ENCODE data around the gene PEX5L.

The PEX5L gene

GRCh38 chr3:179885950-179886349 lies 150.8 kb downstream of the PEX5L start:
- DNase-seq = no peak

DNA sequence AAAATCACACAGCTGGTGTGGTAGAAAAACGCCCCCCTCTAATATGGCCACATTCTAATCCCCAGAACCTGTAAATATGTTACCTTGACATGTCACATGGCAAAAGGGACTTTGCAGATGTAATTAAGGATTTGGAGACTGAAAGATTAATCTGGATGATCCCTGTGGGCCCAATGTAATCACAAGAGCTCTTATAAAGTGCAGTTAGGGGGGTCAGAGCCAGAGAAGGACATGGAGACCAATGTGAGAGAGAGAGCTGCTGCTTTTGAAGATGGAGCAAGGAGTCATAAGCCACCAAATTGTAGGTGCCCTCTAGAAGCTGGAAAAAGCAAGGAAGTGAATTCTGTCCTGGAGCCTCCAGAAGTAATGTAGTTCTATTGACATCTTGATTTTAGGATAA lies 152.6 kb downstream of the PEX5L start:
- DNase-seq = no peak

- no peak for DNase-seq
Measured at GRCh38 chr3:179882292-179882691, 154.4 kb downstream of the PEX5L start.

DNA sequence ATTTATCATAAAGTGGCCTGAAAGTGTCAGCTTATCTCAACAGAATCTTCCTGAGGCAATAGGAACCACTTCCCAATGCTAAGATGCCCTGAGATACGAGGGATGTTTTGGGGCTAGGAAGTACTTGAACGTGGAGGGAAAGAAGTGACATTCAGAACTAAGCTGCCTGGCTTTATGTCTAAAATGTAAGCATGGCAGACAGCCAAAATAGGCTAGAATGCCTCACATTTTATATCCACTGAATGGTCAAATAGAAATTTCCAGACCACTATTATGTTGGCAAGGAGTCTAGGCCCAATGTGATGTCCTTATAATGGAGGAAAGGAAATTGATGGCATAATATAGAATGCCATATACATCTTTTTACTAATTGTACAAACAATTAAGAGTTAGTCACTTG lies 154.9 kb downstream of the PEX5L start:
- no peak for DNase-seq

DNA sequence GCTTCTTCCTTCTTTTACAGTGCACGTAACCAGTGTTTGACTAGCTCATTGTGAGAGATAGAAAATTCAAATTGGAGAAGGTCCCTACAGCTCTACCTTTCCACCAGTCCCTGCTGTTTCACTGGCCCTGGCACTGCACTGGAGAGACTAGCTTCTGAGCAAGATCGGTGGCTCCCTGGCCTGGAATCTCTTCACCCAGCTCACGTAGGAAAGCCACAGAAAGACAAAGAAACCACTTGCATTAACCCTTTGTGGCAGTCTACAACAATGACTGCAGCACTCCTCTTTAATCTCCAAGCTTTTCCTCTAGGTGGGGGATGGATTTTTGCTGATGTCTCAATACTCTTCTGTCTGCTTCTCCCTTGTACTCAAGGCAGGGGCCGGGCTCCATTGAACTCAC lies 155.9 kb downstream of the PEX5L start:
- DNase-seq = no peak

DNA sequence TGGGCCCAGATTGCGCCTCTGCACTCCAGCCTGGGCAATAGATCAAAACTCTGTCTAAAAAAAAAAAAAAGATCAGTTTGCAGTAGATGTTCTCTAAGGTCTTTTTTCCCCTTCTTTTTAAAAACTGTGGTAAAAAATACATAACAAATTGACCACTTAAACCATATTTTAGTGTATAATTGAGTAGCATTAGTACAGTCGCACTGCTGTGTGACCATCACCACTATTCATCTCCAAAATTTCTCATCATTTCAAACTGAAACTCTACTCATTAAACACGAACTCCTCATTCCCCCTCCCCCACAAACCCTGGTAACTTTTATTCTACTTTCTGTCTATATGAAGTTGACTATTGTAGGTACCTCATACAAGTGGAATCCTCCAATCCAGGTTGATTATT lies 160.3 kb downstream of the PEX5L start:
- DNase-seq = no peak

DNA sequence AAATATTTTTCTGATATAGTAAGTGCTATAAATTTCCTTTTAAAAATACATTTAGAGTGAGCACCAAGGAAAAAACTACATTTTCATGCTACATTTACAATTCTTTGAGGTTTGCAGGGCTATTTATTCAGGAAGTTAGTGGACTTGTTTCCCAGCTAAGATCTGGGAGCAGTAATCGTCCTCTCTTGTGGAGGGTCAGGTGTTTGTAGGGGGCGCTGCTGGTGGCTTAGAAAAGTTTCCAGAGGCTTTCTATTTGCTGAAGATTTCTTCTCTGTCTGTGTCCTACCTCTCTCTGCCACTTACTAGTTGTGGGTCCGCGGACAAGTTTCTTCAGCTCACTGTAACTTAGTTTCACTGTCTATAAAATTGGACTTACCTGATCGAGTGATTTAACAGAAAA lies 163.9 kb downstream of the PEX5L start:
- no peak for DNase-seq

DNA sequence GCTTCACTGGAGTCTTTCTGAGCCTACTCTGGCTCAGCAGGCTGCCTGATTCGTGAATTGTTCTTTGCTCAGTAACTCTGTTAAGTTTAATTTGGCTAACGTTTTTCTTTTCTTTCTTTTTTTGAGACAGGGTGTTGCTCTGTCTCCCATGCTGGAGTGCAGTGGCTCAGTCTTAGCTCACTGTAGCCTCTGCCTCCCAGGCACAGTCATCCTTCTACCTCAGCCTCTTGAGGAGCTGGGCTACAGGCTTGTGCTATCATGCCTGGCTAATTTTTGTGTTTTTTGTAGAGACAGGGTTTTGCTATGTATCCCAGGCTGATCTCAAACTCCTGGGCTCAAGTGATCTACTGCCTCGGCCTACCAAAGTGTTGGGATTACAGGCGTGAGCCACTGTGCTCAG lies 165.0 kb downstream of the PEX5L start:
- DNase-seq = no peak

DNA sequence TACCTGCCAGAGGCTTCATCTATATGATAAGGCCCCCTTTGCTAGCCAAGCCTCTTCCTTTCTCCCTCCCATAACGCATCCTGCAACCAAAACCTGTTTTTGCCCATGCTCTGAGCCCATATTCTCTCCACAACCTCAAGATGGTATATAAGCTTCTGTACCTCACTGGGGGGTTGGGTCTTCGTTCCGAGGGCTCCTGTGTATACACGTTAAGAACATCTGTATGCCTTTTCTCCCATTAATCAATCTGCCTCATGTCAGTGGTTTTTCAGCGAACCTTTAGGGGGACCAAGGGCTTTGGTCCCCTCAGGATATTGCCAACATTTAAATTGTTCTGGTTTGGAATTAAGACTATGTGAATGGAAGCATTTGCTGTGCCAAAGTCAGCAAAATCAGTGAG lies 168.0 kb downstream of the PEX5L start:
- DNase-seq = no peak

DNA sequence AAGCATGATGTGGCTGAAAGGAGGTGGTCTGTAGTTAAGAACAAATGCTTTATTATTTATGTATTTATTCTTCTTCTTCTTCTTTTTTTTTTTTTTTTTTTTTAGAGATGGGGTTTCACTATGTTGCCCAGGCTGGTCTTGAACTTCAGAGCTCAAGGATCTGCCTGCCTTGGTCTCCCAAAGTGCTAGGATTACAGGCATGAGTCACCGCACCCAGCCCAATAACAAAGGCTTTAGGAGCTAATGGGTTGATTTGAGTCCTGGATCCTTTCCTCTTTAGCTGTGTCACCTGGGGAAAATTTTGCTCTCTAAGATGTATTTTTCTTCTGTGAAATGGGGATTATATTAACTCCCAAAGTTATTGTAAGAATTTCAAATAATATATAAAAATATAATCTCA lies 168.8 kb downstream of the PEX5L start:
- DNase-seq = no peak

DNA sequence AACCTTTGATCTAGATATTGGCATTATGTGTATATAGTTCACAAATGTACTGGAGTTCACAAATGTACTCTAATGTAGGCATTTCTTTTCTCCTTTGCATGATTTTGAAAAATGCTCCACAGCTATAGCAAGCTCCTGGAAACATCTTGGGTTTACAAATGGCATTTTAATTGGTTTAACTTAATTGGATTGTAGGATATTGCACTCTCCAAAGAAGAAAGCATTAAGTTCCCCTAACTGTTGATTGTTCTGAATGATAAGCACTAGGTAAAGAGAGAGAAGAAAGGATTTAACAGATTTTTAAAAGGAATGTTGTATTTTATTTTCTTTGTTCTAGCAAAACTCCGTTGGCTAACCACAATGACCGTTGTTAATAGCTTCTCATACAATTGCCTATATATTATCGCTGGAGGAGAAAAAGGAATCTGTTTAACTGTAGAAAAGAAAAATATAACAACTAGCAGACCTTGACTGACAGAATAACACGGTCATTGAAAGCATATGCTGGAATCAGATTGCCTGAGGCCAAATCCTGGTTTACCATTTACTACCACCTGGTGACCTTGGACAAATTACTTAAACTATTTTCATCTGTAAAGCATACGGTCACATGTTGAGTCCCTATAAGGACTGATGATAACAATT lies 170.8 kb downstream of the PEX5L start:
- no peak for DNase-seq

DNA sequence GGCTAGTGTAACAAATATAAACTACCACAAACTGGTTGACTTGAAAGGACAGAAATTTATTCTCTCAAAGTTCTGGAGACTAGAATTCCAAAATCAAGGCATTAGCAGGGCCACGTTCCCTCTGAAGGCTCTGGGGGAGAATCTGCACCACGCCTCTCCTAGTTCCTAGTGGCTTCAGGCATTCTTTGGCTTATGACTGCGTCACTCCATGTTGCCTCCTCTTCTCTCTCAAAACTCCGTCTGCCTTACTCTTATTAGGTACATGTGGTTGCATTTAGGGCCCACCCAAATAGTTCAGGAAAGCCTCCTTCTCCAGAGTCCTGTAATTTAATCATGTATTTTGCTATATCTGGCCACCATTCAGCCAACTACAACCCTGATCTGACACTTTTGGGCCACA lies 174.8 kb downstream of the PEX5L start:
- DNase-seq = no peak

- DNase-seq = no peak
Measured at GRCh38 chr3:179861292-179861691, 175.4 kb downstream of the PEX5L start.

DNA sequence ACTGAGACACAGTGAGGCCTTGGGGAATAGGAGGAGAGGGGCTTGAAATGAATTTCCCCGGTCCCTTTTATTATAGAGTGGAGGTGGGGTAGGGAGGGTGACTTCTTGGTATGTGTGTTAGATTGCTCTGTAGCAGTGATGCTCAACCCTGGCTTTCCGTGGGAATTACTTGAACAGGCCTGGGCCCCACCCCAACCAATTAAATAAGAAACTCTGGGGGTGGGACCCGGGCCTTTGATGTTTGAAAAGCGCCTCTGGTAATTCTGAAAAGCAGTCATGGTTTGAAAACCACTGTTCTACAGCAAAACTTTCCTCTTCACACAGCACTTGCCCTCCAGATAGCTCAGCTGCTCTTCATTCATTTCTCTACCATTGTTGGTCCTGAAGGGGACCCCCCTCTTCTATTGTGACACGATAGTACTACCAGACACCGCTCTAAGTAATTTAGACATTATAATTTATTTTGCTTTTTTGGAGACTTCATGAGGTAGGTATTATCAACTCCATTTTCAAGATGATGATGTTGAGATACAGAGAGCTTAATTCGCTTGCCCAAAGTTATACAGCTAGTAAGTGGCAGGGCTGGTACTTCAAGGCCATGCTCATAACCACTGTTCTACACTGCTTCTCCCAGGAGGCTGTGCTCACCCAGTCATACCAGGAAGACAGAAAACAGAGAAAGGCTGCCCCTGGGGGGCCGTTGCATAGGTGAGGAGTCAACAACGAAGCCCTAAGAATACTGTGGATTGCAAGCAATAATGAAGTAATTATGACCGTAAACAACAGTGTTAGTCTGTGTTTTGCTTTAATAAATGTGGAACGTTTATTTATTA lies 176.2 kb downstream of the PEX5L start:
- DNase-seq = no peak

- no peak for DNase-seq
Measured at GRCh38 chr3:179853176-179853575, 183.6 kb downstream of the PEX5L start.

GRCh38 chr3:179852142-179852905 lies 184.4 kb downstream of the PEX5L start:
- DNase-seq = no peak

- DNase-seq = no peak
Measured at GRCh38 chr3:179848711-179849110, 188.0 kb downstream of the PEX5L start.

GRCh38 chr3:179842061-179842460 lies 194.7 kb downstream of the PEX5L start:
- DNase-seq = no peak

- DNase-seq = no peak
Measured at GRCh38 chr3:179840985-179841384, 195.8 kb downstream of the PEX5L start.

- no peak for DNase-seq
Measured at GRCh38 chr3:179837374-179837773, 199.4 kb downstream of the PEX5L start.

- DNase-seq = no peak
Measured at GRCh38 chr3:179833294-179833693, 203.4 kb downstream of the PEX5L start.

DNA sequence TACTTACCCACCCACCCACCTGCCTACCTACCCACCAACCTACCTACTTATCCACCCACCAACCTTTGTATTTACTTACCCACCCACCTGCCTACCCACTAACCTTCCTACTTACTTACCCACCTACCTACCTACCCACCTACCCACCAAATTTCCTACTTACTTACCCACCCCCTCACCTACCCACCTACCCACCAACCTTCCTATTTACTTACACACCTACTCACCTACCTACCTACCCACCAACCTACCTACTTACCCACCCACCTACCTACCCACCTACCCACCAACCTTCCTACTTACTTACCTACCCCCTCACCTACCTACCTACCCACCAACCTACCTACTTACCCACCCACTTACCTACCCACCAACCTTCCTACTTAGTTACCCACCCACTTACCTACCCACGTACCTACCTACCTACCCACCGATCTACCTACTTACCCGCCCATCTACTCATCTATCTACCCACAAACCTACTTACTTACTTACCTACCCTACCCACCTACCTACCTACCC lies 204.3 kb downstream of the PEX5L start:
- no peak for DNase-seq

GRCh38 chr3:179829401-179829800 lies 207.3 kb downstream of the PEX5L start:
- no peak for DNase-seq

DNA sequence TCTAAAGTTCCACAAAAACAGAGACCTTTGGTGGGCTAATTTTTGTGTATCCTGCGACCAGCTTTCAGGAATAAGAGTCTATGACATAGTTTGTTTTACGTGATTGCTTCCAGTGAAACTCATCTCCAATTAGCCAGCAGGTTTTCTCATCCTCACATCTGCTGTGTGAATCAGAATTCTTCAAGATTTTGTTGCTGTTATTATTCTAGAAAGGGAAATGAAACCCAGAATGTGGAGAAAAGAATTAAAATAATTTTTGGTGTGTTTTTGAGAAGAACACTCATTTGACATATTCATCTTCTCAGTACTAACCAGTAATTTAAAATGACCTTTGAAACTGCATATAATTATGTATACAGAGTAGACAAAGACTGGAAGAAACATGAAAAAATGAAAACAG lies 208.0 kb downstream of the PEX5L start:
- DNase-seq = no peak

Data from DMS 273 treated with DMSO at 0.1 percent for 48 hours (cell line).